ENCODE results near the gene ARHGEF17. TPM values are rescaled to one million over a fixed set of nuclear protein-coding genes. Genes with fewer than 3 reads are reported as not detected.

ARHGEF17 gene
- total and polyA plus RNA-seq, 2 of the 13 experiments (the other 11 are each of a cell fraction or from before 2014, with no cell fraction given) = 10.7 to 28.8 TPM

DNA sequence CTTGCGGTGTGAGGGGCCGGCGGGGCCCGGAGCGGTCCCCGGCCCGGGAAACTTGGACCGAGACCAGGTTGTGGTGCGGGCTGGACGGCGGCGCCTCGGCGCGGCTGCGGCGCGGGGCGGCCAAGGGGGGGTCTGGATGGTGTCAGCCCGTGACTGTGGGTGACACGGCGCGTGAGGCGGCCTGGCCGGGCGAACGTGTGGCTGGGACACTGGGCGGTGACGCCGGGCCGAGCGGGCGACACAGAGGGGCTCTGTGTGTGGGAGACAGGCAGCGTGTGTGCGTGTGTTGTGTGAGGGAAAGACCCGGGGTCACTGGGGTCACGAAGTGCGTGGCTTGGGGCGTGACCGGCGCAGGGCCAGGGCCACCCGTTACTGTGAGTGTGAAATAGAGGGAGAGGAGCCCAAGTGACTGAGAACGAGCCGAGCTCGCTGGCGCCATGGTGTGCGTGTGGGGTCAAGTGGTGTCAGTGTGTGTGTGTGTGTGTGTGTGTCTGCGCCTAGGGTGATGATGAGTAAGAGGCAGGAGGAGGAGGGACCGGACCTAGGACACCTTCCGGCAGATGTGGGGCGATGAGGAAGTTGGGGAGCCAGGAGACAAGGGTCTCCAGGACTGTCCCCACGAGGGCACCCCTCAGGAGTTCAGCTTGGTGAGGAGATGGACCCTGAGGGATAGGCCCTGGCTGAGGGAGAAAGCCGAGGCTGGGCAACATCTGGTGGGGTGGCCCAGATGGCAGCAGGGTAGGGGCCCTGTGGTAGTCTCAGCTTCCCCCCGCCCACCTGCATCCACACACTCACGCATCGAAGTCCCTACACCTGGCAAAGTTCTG is 68.9 kb downstream of the ARHGEF17 start (continued):
- no peak for TF ChIP-seq LRRFIP1 (CRISPR knock-in tag; conservative IDR thresholded peaks at IDR 0.05)
- TF ChIP-seq TAF1 (CRISPR knock-in tag; IDR thresholded peaks at IDR 0.05) = no peak
- TF ChIP-seq ZNF331 (CRISPR knock-in tag; IDR thresholded peaks at IDR 0.05) = no peak
- TF ChIP-seq CTCF (CRISPR knock-in tag; IDR thresholded peaks at IDR 0.05) = peak; percentile 32
- no peak for TF ChIP-seq ZC3H4 (CRISPR knock-in tag; IDR thresholded peaks at IDR 0.05; ENCODE audit: borderline replicate concordance)
- TF ChIP-seq ZFP90 (CRISPR knock-in tag; IDR thresholded peaks at IDR 0.05; ENCODE audit: borderline replicate concordance) = no peak; the same call in 1 of the 2 replicates
- TF ChIP-seq, protein P1, sequence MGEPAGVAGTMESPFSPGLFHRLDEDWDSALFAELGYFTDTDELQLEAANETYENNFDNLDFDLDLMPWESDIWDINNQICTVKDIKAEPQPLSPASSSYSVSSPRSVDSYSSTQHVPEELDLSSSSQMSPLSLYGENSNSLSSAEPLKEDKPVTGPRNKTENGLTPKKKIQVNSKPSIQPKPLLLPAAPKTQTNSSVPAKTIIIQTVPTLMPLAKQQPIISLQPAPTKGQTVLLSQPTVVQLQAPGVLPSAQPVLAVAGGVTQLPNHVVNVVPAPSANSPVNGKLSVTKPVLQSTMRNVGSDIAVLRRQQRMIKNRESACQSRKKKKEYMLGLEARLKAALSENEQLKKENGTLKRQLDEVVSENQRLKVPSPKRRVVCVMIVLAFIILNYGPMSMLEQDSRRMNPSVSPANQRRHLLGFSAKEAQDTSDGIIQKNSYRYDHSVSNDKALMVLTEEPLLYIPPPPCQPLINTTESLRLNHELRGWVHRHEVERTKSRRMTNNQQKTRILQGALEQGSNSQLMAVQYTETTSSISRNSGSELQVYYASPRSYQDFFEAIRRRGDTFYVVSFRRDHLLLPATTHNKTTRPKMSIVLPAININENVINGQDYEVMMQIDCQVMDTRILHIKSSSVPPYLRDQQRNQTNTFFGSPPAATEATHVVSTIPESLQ (CRISPR knock-in tag; conservative IDR thresholded peaks at IDR 0.05) = no peak
- TF ChIP-seq ZNF460 (CRISPR knock-in tag; IDR thresholded peaks at IDR 0.05; ENCODE audit: borderline replicate concordance) = no peak
- 0 out of 2 replicates have a peak, but pooled peaks have one; percentile 7 for TF ChIP-seq ZBTB38 (CRISPR knock-in tag; IDR thresholded peaks at IDR 0.05)
- no peak for TF ChIP-seq MAFG (CRISPR knock-in tag; IDR thresholded peaks at IDR 0.05)
- no peak for TF ChIP-seq SIX1 (CRISPR knock-in tag; IDR thresholded peaks at IDR 0.05; ENCODE audit: borderline replicate concordance)
- no peak for TF ChIP-seq MAF1 (CRISPR knock-in tag; IDR thresholded peaks at IDR 0.05; ENCODE audit: borderline replicate concordance)
- TF ChIP-seq ATRX (CRISPR knock-in tag; IDR thresholded peaks at IDR 0.05; ENCODE audit: borderline replicate concordance) = no peak
- no peak for TF ChIP-seq RERE (CRISPR knock-in tag; IDR thresholded peaks at IDR 0.05; ENCODE audit: low read depth)
- no peak for TF ChIP-seq ZNF615 (CRISPR knock-in tag; IDR thresholded peaks at IDR 0.05; ENCODE audit: borderline replicate concordance)
- no peak for TF ChIP-seq SMARCE1 (IDR thresholded peaks at IDR 0.05; ENCODE audit: borderline replicate concordance)
- TF ChIP-seq IKZF1 (IDR thresholded peaks at IDR 0.05) = no peak
- TF ChIP-seq NR1H2 (CRISPR knock-in tag; IDR thresholded peaks at IDR 0.05; ENCODE audit: borderline replicate concordance, low read depth) = 0 out of 2 replicates have a peak, but pooled peaks have one; percentile 52

Measured in HepG2 (cell line).